ENCODE measurements around the gene RPP14.
"Not testable (repeated sequence)": the region's sequence is repeated elsewhere in the genome, so short reads cannot be mapped to it uniquely, and the experiment has no call there.

Gene RPP14

GRCh38 chr3:58333206-58334012, 27.4 kb downstream of the RPP14 start:
- no peak for DNase-seq

GRCh38 chr3:58334013-58334321, 27.9 kb downstream of the RPP14 start:
- DNase-seq: no peak

GRCh38 chr3:58334506-58334884, 28.4 kb downstream of the RPP14 start:
- no peak for DNase-seq

DNA sequence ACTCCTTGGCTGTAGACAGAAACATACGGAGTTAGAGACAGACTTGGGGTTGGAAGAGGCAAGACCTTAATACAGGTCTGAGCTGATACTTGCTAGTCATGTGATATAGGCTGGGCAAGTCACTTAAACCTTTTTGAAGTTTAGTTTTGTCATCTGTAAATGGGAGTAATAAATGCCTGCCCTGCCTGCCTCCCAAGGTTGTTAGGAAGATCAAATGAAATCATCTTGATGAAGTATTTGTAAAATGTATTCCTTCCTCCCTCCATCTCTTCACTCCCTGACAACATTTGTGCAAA, 29.6 kb downstream of the RPP14 start:
- DNase-seq: no peak

DNA sequence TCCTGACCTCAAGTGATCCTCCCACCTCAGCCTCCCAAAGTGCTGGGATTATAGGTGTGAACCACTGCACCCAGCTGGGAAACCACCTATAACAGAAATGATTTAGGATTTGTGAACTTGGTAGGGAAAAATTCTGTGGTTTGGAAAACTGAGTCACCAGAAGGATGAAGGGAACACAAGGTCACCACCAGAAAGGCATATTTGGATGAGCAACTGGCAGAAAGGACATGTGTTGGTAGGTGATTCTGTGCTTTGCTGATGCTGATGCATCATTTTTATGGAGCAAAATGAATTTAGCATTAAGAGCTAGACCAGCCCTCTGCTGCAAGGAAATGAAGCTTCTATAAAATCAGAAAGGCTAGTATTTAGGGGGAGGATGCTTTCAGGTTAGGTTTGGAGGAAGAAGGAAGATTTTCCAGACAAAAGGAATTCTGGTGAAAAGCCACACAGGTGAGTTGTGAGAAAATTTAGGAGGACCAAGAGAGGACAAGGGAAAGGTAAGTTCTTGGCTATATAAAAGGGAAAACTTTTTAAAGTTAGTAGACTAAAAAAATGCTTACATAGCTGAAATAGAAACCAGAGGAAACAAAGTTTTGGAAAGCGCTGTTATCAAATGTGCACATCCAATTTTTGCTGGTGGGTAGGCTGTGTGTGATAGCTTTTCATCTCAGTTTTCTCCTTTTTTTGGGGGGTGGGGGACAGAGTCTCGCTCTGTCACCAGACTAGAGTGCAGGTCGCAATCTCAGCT, 30.3 kb downstream of the RPP14 start:
- no peak for DNase-seq

GRCh38 chr3:58337190-58337589, 31.1 kb downstream of the RPP14 start:
- DNase-seq: no peak

DNA sequence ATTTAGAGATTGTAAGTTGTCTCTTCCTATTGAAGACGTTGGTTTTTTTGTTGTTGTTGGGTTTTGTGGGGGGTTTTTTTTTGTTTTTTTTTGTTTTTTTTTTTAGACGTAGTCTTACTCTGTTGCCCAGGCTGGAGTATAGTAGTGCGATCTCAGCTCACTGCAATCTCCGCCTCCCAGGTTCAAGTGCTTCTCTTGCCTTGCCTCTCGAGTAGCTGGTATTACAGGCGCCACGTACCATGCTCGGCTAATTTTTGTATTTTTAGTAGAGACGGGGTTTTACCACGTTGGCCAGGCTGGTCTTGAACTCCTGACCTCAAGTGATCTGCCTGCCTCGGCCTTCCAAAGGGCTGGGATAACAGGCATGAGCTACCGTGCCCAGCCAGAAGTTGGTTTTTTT, 33.1 kb downstream of the RPP14 start:
- DNase-seq: not testable (repeated sequence)

DNA sequence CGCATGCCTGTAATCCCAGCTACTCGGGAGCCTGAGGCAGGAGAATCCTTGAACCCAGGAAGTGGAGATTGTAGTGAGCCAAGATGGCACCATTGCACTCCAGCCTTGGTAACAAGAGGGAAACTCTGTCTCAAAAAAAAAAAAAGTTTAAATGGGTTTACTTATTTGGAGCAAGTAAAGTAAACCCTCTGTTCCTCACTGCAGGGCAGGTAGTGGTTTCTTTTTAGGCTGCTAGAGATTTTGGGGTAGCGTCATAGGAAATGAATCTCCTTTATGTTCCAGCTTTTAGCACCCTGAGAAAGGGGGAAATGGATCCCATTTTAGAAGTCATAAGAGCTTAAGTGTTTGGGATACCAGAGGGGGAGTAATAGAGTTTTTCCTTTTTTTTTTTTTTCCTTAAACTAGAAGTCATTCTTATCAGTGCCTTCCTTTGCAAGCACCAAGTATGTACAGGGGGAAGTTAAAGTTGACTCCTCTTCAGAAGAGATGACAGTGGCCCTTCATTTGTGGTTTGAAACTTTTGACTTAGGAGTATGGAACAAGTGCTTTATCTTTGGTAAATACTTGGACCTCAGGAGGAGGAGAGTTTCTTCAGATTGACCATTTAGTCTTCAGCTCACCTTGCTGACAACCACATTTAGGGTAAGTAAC, 34.7 kb downstream of the RPP14 start:
- DNase-seq: no peak

DNA sequence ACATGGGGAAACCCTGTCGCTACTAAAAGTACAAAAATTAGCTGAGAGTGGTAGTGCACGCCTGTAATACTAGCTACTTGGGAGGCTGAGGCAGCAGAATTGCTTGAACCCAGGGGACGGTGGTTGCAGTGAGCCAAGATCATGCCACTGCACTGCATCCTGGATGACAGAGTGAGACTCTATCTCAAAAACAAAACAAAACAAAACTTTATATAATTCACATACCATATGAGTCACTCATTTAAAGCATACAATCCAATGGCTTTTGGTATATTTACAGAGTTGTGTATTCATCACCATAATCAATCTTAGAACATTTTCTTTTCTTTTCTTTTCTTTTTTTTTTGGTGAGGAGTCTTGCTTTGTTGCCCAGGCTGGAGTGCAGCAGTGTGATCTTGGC, 35.3 kb downstream of the RPP14 start:
- DNase-seq: no peak

DNA sequence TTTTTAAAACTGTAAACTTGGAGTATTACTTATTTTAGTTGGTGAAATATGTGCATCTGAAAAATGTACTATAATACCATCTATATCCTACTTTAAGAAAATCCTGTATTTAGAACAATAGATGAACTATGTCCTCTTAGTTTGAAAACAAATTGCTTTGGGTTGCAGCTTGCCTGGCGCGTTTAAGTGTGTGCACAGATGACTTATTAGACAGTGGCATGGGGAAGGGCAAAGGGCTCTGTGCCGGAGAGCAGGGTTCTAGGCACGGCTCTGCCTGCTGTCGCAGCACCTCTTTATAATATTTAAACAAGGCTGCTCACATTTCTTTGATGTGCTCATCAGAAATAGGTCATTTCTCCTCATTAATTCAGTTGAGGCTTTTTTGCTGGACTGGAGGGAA, 36.6 kb downstream of the RPP14 start:
- no peak for DNase-seq

GRCh38 chr3:58345457-58345856, 39.4 kb downstream of the RPP14 start:
- no peak for DNase-seq

- DNase-seq: no peak
Measured at GRCh38 chr3:58346368-58346767, 40.3 kb downstream of the RPP14 start.

DNA sequence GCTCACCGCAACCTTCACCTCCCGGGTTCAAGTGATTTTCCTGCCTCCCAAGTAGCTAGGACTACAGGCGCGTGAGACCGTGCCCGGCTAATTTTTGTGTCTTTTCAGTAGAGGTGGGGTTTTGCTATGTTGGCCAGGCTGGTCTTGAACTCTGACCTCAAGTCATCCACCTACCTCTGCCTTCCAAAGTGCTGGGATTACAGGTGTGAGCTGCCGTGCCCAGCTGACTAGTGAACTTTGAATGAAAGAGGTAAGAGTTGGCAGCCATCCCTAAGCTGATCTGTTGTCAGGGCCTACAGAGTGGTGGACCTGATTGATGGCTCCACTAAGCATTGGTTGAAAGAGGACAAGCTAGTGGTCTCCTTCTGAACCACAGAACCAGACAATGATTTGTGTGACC, 41.9 kb downstream of the RPP14 start:
- DNase-seq: no peak

- no peak for DNase-seq
Measured at GRCh38 chr3:58349792-58350626, 44.0 kb downstream of the RPP14 start.

DNA sequence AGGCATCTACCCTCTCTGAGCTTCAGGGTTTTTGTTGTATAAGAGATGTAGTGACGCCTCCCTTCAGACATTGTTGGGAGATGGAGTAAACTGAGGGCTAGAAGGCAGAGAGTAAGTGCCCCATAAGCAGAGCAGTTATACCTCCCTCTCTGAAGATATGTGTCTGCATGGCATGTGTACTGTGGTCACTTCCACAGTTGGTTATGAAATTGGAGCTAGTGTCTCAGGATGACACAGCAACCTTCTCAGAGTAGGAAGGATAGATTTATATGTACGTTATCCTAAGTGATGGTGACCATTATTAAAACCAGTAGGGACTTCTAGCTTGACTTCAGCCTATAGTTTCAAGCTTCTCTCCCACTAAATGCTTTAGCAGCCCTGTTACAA, 44.6 kb downstream of the RPP14 start:
- no peak for DNase-seq

DNA sequence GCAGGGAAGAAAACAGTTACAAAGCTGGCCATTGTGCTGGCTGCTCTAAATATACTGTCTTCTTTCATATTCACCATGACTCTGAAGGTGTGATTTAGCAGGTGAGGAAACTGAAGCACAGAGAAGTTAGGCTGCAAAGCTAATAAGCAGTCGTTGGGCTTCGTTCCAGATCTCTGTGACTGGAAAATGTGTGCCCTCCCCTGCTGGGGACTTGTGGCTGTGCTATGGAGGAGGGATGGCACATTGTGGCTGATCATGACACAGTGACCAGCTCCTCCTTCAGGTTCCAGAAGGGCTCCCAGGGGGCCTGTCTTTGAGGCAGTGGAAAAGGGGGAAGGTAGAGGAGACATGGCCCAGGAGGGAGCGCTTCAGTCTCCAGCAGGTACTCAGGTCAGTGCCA, 45.9 kb downstream of the RPP14 start:
- no peak for DNase-seq

DNA sequence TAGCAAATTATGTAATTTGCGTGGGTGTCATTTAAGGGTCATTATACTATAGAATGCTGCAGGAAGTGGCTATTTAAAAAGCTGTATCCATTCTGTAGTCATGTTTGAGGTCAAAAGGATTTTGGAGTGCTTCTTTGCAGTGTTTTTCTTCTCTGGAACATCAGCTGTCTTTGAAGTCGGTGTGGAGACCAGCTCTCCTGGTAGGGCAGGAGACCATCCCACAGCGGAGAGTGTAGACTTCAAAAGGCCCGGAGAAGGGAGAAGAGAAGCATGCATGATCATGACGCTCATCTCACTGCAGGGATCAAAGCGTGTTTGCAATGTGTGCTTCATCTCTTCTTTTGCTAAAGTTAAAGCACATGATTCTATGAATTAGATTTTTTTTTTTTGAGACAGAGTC, 46.6 kb downstream of the RPP14 start:
- no peak for DNase-seq

- no peak for DNase-seq
Measured at GRCh38 chr3:58353722-58354553, 47.9 kb downstream of the RPP14 start.

GRCh38 chr3:58355179-58355578, 49.1 kb downstream of the RPP14 start:
- DNase-seq: no peak

- no peak for DNase-seq
Measured at GRCh38 chr3:58356054-58356453, 50.0 kb downstream of the RPP14 start.

- no peak for DNase-seq
Measured at GRCh38 chr3:58357402-58357801, 51.4 kb downstream of the RPP14 start.

DNA sequence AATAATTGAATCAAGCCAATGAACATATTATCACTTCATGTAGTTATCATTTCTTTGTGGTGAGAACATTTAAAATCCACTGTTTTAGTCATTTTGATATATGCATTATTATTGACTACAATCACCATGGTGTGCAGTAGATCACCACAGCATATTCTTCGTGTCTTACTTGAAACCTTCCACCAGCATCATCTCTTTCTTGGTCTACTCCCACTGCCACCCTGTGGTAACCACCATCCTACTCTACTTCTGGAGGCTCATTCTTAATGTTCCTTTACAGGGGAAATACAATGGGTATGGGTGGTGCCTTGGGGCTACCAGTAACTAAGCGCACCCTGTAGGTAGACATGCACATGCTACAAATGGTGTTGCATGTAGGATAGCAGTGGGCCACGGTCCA, 52.0 kb downstream of the RPP14 start:
- no peak for DNase-seq

GRCh38 chr3:58358808-58359207, 52.8 kb downstream of the RPP14 start:
- no peak for DNase-seq
